HG02840 (cell line): Measurements from ENCODE around the gene GPRASP1.
A peak's percentile ranks its signal among the peaks of the same experiment; 100 is the strongest.
"Not testable (repeated sequence)": the region's sequence is repeated elsewhere in the genome, so short reads cannot be mapped to it uniquely, and the experiment has no call there.

Experiments used
- ATAC-seq: cut with Tn5 transposase; IDR thresholded peaks from one replicate; pipeline ENCODE4 v1.9.1; 2021; ENCODE audit warnings: mild to moderate bottlenecking, moderate library complexity, moderate number of reproducible peaks; ENCODE audit not compliant: unreplicated experiment, low FRiP score

The GPRASP1 gene

GRCh38 chrX:102651242-102652011 is at the start of gene GPRASP1:
Gene GPRASP1, plus strand, starts transcription at chrX:102651483. Its CDS starts 2,431 bp downstream, at chrX:102653914.
- no peak for ATAC-seq

- ATAC-seq, result no peak
Measured at GRCh38 chrX:102604327-102604726, 47.0 kb upstream of the GPRASP1 start.

GRCh38 chrX:102606115-102606514 is 45.2 kb upstream of the GPRASP1 start:
- ATAC-seq, result no peak

GRCh38 chrX:102610905-102611304 is 40.4 kb upstream of the GPRASP1 start:
- ATAC-seq, result no peak

DNA sequence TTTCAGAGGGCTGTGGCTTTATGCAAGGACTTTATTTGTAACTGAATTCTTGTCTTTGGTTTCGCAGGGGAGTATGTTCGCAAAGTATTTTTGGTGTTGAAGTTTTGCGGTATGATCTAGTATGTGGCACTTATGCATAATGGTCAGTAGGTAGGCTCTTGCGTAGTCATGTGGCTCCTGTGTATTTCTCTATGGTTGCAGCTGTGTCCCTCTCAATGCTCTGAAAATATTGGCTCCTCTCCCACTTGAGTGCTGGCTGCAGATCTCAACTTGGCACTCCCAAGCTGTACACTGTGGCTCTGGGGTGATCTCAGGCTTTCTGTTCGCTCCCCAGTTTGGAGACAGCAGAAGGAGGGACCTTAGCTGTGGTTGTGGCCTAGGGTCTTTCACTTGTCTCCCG is 27.2 kb upstream of the GPRASP1 start:
- ATAC-seq, result no peak

GRCh38 chrX:102627640-102628039 is 23.6 kb upstream of the GPRASP1 start:
- no peak for ATAC-seq

GRCh38 chrX:102637561-102637960 is 13.7 kb upstream of the GPRASP1 start:
- no peak for ATAC-seq

GRCh38 chrX:102650903-102651241 is 411 bp upstream of the GPRASP1 start:
- ATAC-seq, result no peak

- no peak for ATAC-seq
Measured at GRCh38 chrX:102652031-102652688, 877 bp downstream of the GPRASP1 start.

GRCh38 chrX:102654696-102655095 is 3.4 kb downstream of the GPRASP1 start:
- ATAC-seq, result no peak

- no peak for ATAC-seq
Measured at GRCh38 chrX:102658556-102658955, 7.3 kb downstream of the GPRASP1 start.

GRCh38 chrX:102659790-102660757 is 8.8 kb downstream of the GPRASP1 start:
- peak; percentile 89 for ATAC-seq

GRCh38 chrX:102663820-102664219 is 12.5 kb downstream of the GPRASP1 start:
- not testable (repeated sequence) for ATAC-seq

DNA sequence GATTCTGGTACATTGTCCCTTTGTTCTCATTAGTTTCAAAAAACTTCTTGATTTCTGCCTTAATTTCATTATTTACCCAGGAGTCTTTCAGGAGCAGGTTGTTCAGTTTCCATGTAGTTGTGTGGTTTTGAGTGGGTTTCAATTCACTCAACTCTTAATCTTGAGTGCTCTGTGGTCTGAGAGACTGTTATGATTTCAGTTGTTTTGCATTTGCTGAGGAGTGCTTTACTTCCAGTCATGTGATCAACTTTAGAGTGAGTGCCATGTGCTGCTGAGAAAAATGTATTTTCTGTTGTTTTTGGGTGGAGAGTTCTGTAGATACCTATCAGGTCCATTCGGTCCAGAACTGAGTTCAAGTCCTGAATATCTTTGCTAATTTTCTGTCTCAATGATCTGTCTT is 15.8 kb downstream of the GPRASP1 start:
- not testable (repeated sequence) for ATAC-seq

GRCh38 chrX:102669526-102669925 is 18.2 kb downstream of the GPRASP1 start:
- no peak for ATAC-seq

DNA sequence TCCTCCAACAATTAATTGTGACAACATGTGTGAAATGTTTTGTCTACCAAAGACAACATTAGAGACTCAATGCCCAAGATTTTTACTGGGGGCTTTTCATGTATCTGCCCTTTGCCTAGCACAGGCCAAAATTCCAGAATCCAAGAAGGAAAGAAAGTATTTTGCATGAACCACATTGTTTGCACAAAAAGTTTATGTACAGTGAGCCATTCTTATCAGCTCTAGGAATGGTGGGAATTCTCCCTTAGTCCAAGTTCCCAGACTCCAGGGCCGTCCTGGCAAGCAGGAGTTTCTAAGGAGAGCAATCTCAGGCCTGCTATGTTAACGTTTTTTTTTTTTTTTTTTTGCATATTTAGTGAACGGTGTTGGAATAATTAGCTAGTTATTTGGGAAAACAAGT is 21.6 kb downstream of the GPRASP1 start:
- ATAC-seq, result no peak

GRCh38 chrX:102677479-102677878 is 26.2 kb downstream of the GPRASP1 start:
- not testable (repeated sequence) for ATAC-seq

GRCh38 chrX:102684772-102685520 is 33.7 kb downstream of the GPRASP1 start:
- ATAC-seq, result no peak

DNA sequence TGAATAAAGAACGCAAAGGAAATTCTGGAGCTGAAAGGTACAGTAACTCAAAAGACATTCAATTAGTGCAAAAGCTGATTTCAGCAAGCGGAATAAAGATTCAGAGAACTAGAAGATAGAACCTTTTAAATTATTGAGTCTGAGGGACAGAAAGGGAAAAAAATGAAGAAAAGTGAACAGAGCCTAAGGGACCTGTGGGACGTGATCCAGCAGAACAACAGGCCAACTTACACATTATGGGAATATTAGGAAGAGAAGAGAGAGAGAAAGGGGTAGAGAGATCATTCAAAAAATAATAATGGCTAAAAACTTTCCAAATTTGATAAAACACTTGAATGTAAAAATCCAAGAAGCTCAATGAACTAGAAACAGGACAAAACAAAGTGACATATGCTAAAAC is 43.5 kb downstream of the GPRASP1 start:
- ATAC-seq, result no peak

- no peak for ATAC-seq
Measured at GRCh38 chrX:102696306-102696705, 45.0 kb downstream of the GPRASP1 start.
